Nephron (organoid): Measurements from ENCODE around the gene PLA2G3.
A peak's percentile ranks its signal among the peaks of the same experiment; 100 is the strongest.

Source experiments
- H3K27ac Mint-ChIP-seq, 3 experiments: 2 replicates each; pipeline ENCODE4 v1.8.0; 2020; ENCODE audit warnings: mixed read lengths in 3 of 3, mild to moderate bottlenecking in 2 of 3, moderate library complexity in 1 of 3
- H3K27me3 Mint-ChIP-seq: 2 replicates; pipeline ENCODE4 v1.8.0; 2021; ENCODE audit warnings: low read depth, mild to moderate bottlenecking, moderate library complexity, mixed read lengths
- H3K36me3 Mint-ChIP-seq: 2 replicates; pipeline ENCODE4 v1.8.0; 2020; ENCODE audit warnings: low read depth, mixed read lengths
- H3K4me1 Mint-ChIP-seq: 2 replicates; pipeline ENCODE4 v1.8.0; 2020; ENCODE audit warnings: mixed read lengths
- H3K4me3 Mint-ChIP-seq, 3 experiments: 2 replicates each; pipeline ENCODE4 v1.8.0; 2020; ENCODE audit warnings: mild to moderate bottlenecking in 3 of 3, mixed read lengths in 3 of 3, moderate library complexity in 2 of 3
- H3K9me3 Mint-ChIP-seq: 2 replicates; pipeline ENCODE4 v1.8.0; 2020; ENCODE audit warnings: mixed read lengths
- CTCF ChIP-seq, 3 experiments: fragments of 200-600 bp; sonication (generic); IDR thresholded peaks; one replicate each; pipeline ENCODE4 v1.5.0; 2021; ENCODE audit warnings: antibody characterized with exemption in 3 of 3; ENCODE audit not compliant: unreplicated experiment in 3 of 3

PLA2G3 gene

DNA sequence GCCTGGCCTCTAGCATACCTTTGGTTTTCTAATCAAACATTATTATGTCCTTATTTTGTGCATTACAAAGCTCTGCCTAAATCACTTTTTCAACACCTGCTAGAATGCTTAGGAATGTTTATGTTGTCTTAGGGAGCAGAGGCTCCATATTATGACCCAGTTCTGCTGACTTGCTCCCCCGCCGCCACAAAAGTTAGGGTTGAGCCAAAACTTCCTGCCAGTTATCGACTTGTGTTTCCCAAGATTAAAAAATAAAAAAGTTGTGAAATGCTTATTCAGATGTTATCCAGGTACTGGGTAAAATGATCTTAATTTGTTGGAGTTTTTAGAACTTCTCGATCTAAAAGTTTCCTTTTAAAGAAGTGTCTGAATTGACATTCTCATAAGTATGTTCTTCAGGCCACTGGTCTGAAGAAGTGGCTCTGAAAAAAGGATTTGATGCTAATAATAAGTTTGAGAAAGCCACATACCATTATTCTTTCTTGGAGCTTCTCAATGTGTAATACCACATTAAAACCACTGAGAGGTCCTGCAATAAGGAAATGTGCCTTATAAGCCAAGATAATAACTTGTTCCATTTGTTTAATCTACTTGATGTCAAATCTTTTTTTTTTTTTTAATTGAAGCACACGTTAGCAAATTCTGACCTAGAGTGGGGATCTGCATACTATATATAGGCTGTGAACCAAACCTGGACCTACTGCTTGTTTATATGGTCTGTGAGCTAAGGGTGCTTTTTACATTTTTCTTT, 21.9 kb upstream of the PLA2G3 start:
- no peak for TF ChIP-seq CTCF (IDR thresholded peaks at IDR 0.05; ENCODE audit: unreplicated experiment in 3 of 3)
- H3K27me3 Mint-ChIP-seq: peaks cover 8% of the 10 kb centered on the region
- H3K4me3 Mint-ChIP-seq: peak overlapping the region; percentile 97 to 100 (median 100)
- H3K27ac Mint-ChIP-seq: peak overlapping the region in 1 of 3 experiments; percentile 77
- H3K9me3 Mint-ChIP-seq: no peaks in the 10 kb centered on the region
- peaks cover 23% of the 10 kb centered on the region for H3K4me1 Mint-ChIP-seq
- H3K36me3 Mint-ChIP-seq: peaks cover 24% of the 10 kb centered on the region

GRCh38 chr22:31161386-31161785, 21.1 kb upstream of the PLA2G3 start:
- peak overlapping the region; percentile 97 to 100 (median 100) for H3K4me3 Mint-ChIP-seq
- peaks cover 23% of the 10 kb centered on the region for H3K4me1 Mint-ChIP-seq

GRCh38 chr22:31160328-31160978, 20.1 kb upstream of the PLA2G3 start:
- no peak for TF ChIP-seq CTCF (IDR thresholded peaks at IDR 0.05; ENCODE audit: unreplicated experiment in 3 of 3)
- Mint-ChIP-seq H3K27me3 (peaks cover 13% of the 10 kb centered on the region), H3K36me3 (peaks cover 11% of the 10 kb centered on the region), H3K9me3 (no peaks in the 10 kb centered on the region), H3K27ac (peak overlapping the region; percentile 85 to 91 (median 89)), H3K4me1 (peaks cover 26% of the 10 kb centered on the region), H3K4me3 (peak overlapping the region; percentile 97 to 100 (median 100))

More at GRCh38 chr22:31161386-31161785, 21.1 kb upstream of the PLA2G3 start:
- no peaks in the 10 kb centered on the region for H3K9me3 Mint-ChIP-seq
- peaks cover 16% of the 10 kb centered on the region for H3K36me3 Mint-ChIP-seq
- H3K27ac Mint-ChIP-seq: peak overlapping the region in 1 of 3 experiments; percentile 91
- H3K27me3 Mint-ChIP-seq: peaks cover 11% of the 10 kb centered on the region
- no peak for TF ChIP-seq CTCF (IDR thresholded peaks at IDR 0.05; ENCODE audit: unreplicated experiment in 3 of 3)

DNA sequence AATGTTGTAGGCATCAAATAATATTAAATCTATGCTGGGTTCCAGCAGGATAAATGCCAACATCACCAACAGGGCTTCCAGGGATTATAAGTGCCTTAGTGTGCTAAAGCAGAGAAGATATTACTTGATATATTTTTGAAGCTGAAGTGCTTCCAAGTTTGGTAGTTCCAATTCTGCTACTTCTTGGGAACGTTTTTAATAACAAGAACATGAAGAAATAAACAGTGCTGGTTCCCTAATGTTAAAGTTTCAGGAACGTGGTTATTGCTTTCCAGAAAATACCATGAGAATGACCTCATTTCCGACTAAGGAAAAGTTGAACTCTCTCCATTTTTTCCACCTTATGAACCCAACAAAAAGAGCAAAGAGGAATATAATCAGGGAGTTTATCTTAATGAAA, 15.1 kb upstream of the PLA2G3 start:
- H3K36me3 Mint-ChIP-seq: no peaks in the 10 kb centered on the region
- TF ChIP-seq CTCF (IDR thresholded peaks at IDR 0.05; ENCODE audit: unreplicated experiment in 3 of 3): no peak

GRCh38 chr22:31154975-31155374, 14.7 kb upstream of the PLA2G3 start:
- TF ChIP-seq CTCF (IDR thresholded peaks at IDR 0.05; ENCODE audit: unreplicated experiment in 3 of 3): no peak
- Mint-ChIP-seq H3K27ac (no peak overlapping the region), H3K4me1 (peaks cover 6% of the 10 kb centered on the region), H3K9me3 (no peaks in the 10 kb centered on the region), H3K36me3 (no peaks in the 10 kb centered on the region), H3K4me3 (no peak overlapping the region), H3K27me3 (peaks cover 18% of the 10 kb centered on the region)

More for the DNA sequence above, 15.1 kb upstream of the PLA2G3 start:
- Mint-ChIP-seq H3K9me3 (no peaks in the 10 kb centered on the region), H3K27ac (peak overlapping the region in 2 of 3 experiments; percentile 41 to 91), H3K27me3 (peaks cover 18% of the 10 kb centered on the region), H3K4me1 (peaks cover 9% of the 10 kb centered on the region), H3K4me3 (peak overlapping the region in 2 of 3 experiments; percentile 33 to 53)
